B cell (primary cell): ENCODE results near the gene ABCB6. TPM values are rescaled to one million over a fixed set of nuclear protein-coding genes. Genes with fewer than 3 reads are reported as not detected.

Source experiments
- ATAC-seq: fragments of 200-7000 bp; cut with Tn5 transposase; one replicate; pipeline ENCODE4 v1.10.0; 2021; ENCODE audit warnings: low read depth, mild to moderate bottlenecking, moderate number of reproducible peaks, moderate library complexity
- CTCF ChIA-PET: fragments of 350-600 bp; sonication (Branson Sonifier 250); formaldehyde crosslinking; loops from one replicate; lab custom pipeline; 2021; ENCODE audit warnings: antibody characterized with exemption, inconsistent platforms; lab: Charles Lee
- POLR2A ChIA-PET: fragments of 350-600 bp; sonication (Branson Sonifier 250); formaldehyde crosslinking; loops from one replicate; lab custom pipeline; 2021; ENCODE audit warnings: antibody characterized with exemption; lab: Charles Lee
- DNase-seq: peaks from one replicate; pipeline ENCODE4 v3.0.0; 2013
- H2AFZ ChIP-seq: 2 replicates; pipeline ENCODE4 v1.6.1; 2012; ENCODE audit warnings: mild to moderate bottlenecking, low read depth, low read length; ENCODE audit not compliant: insufficient read depth, poor library complexity, severe bottlenecking
- H3K27ac ChIP-seq, 2 donors: 1 replicate in 1 of 2; 2 replicates in 1 of 2; pipeline ENCODE4 v1.5.1; 2012 to 2013; ENCODE audit warnings: low read length in 2 of 2, mild to moderate bottlenecking in 2 of 2, moderate library complexity in 1 of 2
- H3K27me3 ChIP-seq, 4 experiments: fragments of 200-600 bp in 1 of 4; sonication (generic) in 1 of 4; replicated peaks in 1 of 4; 1 replicate in 2 of 4; 2 replicates in 2 of 4; pipeline versions ENCODE4 v1.6.1 to v1.7.0; 2013 to 2016; ENCODE audit warnings: low read length in 3 of 4, mild to moderate bottlenecking in 2 of 4, mixed read lengths in 1 of 4, moderate library complexity in 1 of 4; ENCODE audit not compliant: insufficient read depth in 4 of 4, control insufficient read depth in 3 of 4; ENCODE audit errors: control extremely low read depth in 1 of 4
- H3K36me3 ChIP-seq, 2 experiments: replicated peaks in 1 of 2; 1 replicate in 1 of 2; 2 replicates in 1 of 2; pipeline versions ENCODE4 v1.6.1 to v1.7.1; 2013; ENCODE audit warnings: low read length in 1 of 2; ENCODE audit not compliant: insufficient read depth in 2 of 2, control insufficient read depth in 1 of 2; ENCODE audit errors: control extremely low read depth in 1 of 2, extremely low read depth in 1 of 2
- H3K4me1 ChIP-seq, 2 donors: fragments of 200-600 bp in 1 of 2; sonication (generic) in 1 of 2; 1 replicate in 1 of 2; 2 replicates in 1 of 2; pipeline versions ENCODE4 v1.5.1 to v1.6.1; 2013 to 2017; ENCODE audit warnings: low read length in 2 of 2; ENCODE audit not compliant: control insufficient read depth in 2 of 2, insufficient read depth in 2 of 2
- H3K4me2 ChIP-seq: replicated peaks from 2 replicates; pipeline ENCODE3; 2012; ENCODE audit warnings: mild to moderate bottlenecking, low read depth, low read length; ENCODE audit not compliant: poor library complexity, severe bottlenecking
- H3K4me3 ChIP-seq, 5 experiments: fragments of 200-600 bp in 1 of 5; sonication (generic) in 1 of 5; 1 replicate in 3 of 5; 2 replicates in 2 of 5; pipeline versions ENCODE4 v1.5.1 to v1.7.0; 2011 to 2016; ENCODE audit warnings: low read length in 4 of 5, mild to moderate bottlenecking in 4 of 5, low read depth in 2 of 5, control low read depth in 1 of 5, moderate library complexity in 1 of 5; ENCODE audit not compliant: insufficient read depth in 1 of 5; ENCODE audit errors: control extremely low read depth in 1 of 5, extremely low read depth in 1 of 5
- H3K79me2 ChIP-seq: fragments of 200-600 bp; sonication (generic); one replicate; pipeline ENCODE4 v1.6.0; 2016; ENCODE audit warnings: low read length; ENCODE audit not compliant: control insufficient read depth, insufficient read depth
- H3K9ac ChIP-seq: fragments of 200-600 bp; sonication (generic); 2 replicates; pipeline ENCODE4 v1.6.1; 2017; ENCODE audit warnings: mild to moderate bottlenecking, low read length, moderate library complexity
- H3K9me3 ChIP-seq, 3 donors: one replicate each; pipeline versions ENCODE4 v1.6.1 to v1.7.1; 2013; ENCODE audit warnings: low read length in 2 of 3; ENCODE audit not compliant: control insufficient read depth in 2 of 3, insufficient read depth in 1 of 3; ENCODE audit errors: control extremely low read depth in 1 of 3
- H4K20me1 ChIP-seq: 2 replicates; pipeline ENCODE4 v1.6.0; 2012; ENCODE audit warnings: mild to moderate bottlenecking, low read length; ENCODE audit not compliant: insufficient read depth, control insufficient read depth, poor library complexity, severe bottlenecking
- H3K27ac Mint-ChIP-seq: one replicate; pipeline ENCODE4 v1.8.0; 2021; ENCODE audit warnings: mixed read lengths
- H3K27me3 Mint-ChIP-seq: one replicate; pipeline ENCODE4 v1.8.0; 2021; ENCODE audit warnings: mixed read lengths
- H3K4me1 Mint-ChIP-seq: one replicate; pipeline ENCODE4 v1.8.0; 2021; ENCODE audit warnings: mixed read lengths
- H3K4me3 Mint-ChIP-seq: one replicate; pipeline ENCODE4 v1.8.0; 2021; ENCODE audit warnings: mixed read lengths
- H3K9me3 Mint-ChIP-seq: one replicate; pipeline ENCODE4 v1.8.0; 2022; ENCODE audit warnings: mixed read lengths; ENCODE audit not compliant: insufficient read depth
- CTCF ChIP-seq: fragments of 200-600 bp; IDR thresholded peaks from one replicate; pipeline ENCODE4 v1.8.0; 2022; ENCODE audit warnings: antibody characterized with exemption, mild to moderate bottlenecking
- EZH2 ChIP-seq: IDR thresholded peaks from 2 replicates; pipeline ENCODE4 v1.6.1; 2012; ENCODE audit warnings: borderline replicate concordance, low read depth, mild to moderate bottlenecking, moderate library complexity, low read length; ENCODE audit not compliant: insufficient read depth, poor library complexity, severe bottlenecking
- WGBS: methylation state at CpG from one replicate; pipeline ENCODE4 v1.1.5; 2013; ENCODE audit warnings: missing lambda C conversion rate; ENCODE audit not compliant: insufficient coverage; 5-methylcytosine and 5-hydroxymethylcytosine counted together
- intact Hi-C: fragments of 100-400 bp; cut with micrococcal nuclease; formaldehyde crosslinking; loops from one replicate; pipeline ENCODE4 v1.10.0; 2022
- polyA plus RNA-seq: library from polyadenylated mRNA; depleted of rRNA; stranded (reverse); fragments of >200 nt; gene quantifications from 2 replicates; pipeline ENCODE4 v1.2.3, GENCODE V29; 2012
- total RNA-seq, 2 donors: library from RNA; stranded (reverse); fragments of 120-200 nt in 1 of 2; gene quantifications; 1 replicate in 1 of 2; 2 replicates in 1 of 2; pipeline versions ENCODE4 v1.2.3 to v1.2.4, GENCODE V29; 2013 to 2022

Gene ABCB6
- total and polyA plus RNA-seq, 2 donors (not counting 1 experiment from before 2014, with no cell fraction given), result 10.5 to 15.3 TPM

- no peak for TF ChIP-seq CTCF
- no peak for TF ChIP-seq EZH2
- H3K36me3 ChIP-seq, result peaks cover 0 to 22% of the 10 kb centered on the region in 2 experiments
- Mint-ChIP-seq H3K27ac (no peak overlapping the region), H3K4me1 (peaks cover 5% of the 10 kb centered on the region), H3K9me3 (no peaks in the 10 kb centered on the region), H3K27me3 (no peaks in the 10 kb centered on the region), H3K4me3 (no peak overlapping the region)
- no peak overlapping the region for H3K4me3 ChIP-seq
- H3K27ac ChIP-seq, result no peak overlapping the region
- H2AFZ ChIP-seq, result no peak overlapping the region
- no peaks in the 10 kb centered on the region for H3K9me3 ChIP-seq
- DNase-seq (no peak), ATAC-seq (no peak)
- H3K4me2 ChIP-seq, result no peak overlapping the region
- intact Hi-C loops, result no loop called here
- peaks cover 2% of the 10 kb centered on the region for H3K79me2 ChIP-seq
- peaks cover 12% of the 10 kb centered on the region for H4K20me1 ChIP-seq
- no peak overlapping the region for H3K9ac ChIP-seq
- peaks cover 0 to 6% of the 10 kb centered on the region in 2 donors for H3K4me1 ChIP-seq
- ChIA-PET POLR2A (no interaction called here), CTCF (interaction anchor here (1.4 kb wide), 1 partner anchor 110 kb away, joined by 3 read pairs; no protein-coding TSS in a partner anchor)
- H3K27me3 ChIP-seq, result no peaks in the 10 kb centered on the region
- WGBS, result 80% methylated on average over 4 of the region's 5 CpGs
Measured at GRCh38 chr2:219167997-219168396, 50.8 kb downstream of the ABCB6 start.

DNA sequence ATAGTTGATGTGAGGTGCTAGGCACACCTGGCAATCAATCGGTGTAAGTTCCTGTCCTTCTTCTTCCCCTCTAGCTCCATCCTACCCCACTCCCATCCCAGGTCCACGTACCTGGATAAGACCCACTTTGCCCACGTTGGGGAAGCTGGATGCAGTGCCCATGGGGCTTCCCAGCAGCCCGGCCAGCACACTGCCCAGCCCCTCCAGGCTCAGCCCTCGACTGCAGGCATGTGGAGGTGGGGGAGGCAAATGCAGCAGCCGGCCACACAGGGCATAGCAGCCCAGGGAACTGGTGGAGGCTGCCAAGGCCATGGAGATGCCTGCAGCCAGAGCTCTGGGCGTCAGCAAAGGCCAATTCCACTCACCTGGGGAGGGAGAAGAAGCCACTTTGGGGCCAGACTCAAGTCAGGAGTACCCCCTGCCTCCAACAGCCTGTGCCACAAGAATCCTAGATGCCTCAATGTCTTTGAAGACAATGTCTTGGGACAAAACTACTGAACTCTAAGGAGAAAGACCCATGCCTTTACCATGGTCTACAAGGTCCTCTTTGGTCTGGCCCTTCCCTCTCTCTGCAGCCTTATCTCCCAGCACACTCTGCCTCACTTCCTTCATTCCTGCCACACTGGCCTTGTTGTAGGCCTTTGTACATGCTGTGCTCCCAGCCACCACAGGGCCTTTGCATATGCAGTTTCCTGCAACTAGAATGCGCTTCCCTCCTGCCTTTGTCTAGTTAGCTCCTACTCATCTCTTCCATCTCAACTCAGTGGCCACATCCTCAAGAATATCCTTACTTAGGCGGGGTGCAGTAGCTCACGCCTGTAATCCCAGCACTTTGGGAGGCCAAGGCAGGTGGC, 53.5 kb downstream of the ABCB6 start:
- CTCF ChIA-PET, result interaction anchor here (0.9 to 4.1 kb wide), 6 partner anchors 9 to 130 kb away, joined by 3 to 21 read pairs (median 8); no protein-coding TSS in a partner anchor
- Mint-ChIP-seq H3K9me3 (no peaks in the 10 kb centered on the region), H3K27ac (no peak overlapping the region), H3K27me3 (no peaks in the 10 kb centered on the region), H3K4me1 (peaks cover 12% of the 10 kb centered on the region), H3K4me3 (no peak overlapping the region)
- over 99% methylated on average over 8 of the region's 10 CpGs for WGBS
- H3K79me2 ChIP-seq, result peaks cover 2% of the 10 kb centered on the region
- peaks cover 5 to 7% of the 10 kb centered on the region in 2 donors for H3K4me1 ChIP-seq
- H2AFZ ChIP-seq, result no peak overlapping the region
- POLR2A ChIA-PET, result interaction anchor here (0.6 kb wide), 1 partner anchor 298 kb away, joined by 5 read pairs; no protein-coding TSS in a partner anchor
- H4K20me1 ChIP-seq, result peaks cover 4% of the 10 kb centered on the region
- TF ChIP-seq EZH2, result no peak
- TF ChIP-seq CTCF, result no peak
- no peaks in the 10 kb centered on the region for H3K9me3 ChIP-seq
- intact Hi-C loops, result no loop called here
- DNase-seq (no peak), ATAC-seq (no peak)
- H3K4me2 ChIP-seq, result no peak overlapping the region
- no peak overlapping the region for H3K4me3 ChIP-seq
- no peak overlapping the region for H3K9ac ChIP-seq
- peaks cover 0 to 2% of the 10 kb centered on the region in 2 experiments for H3K36me3 ChIP-seq
- H3K27ac ChIP-seq, result no peak overlapping the region
- H3K27me3 ChIP-seq, result no peaks in the 10 kb centered on the region
